Ishikawa (cell line): Measurements from ENCODE around the gene FDXR.

Experiments
- CEBPB ChIP-seq: IDR thresholded peaks from 2 replicates; pipeline ENCODE4 v1.6.1; 2012
- CREB1 ChIP-seq: IDR thresholded peaks from 2 replicates; pipeline ENCODE4 v1.6.1; 2012; ENCODE audit warnings: low read depth
- EGR1 ChIP-seq: IDR thresholded peaks from 2 replicates; pipeline ENCODE4 v1.6.1; 2012
- EP300 ChIP-seq: IDR thresholded peaks from 2 replicates; pipeline ENCODE4 v1.6.1; 2012; ENCODE audit warnings: borderline replicate concordance
- FOXM1 ChIP-seq: IDR thresholded peaks from 2 replicates; pipeline ENCODE4 v1.6.1; 2012; ENCODE audit warnings: low read depth, borderline replicate concordance
- NFIC ChIP-seq: IDR thresholded peaks from 2 replicates; pipeline ENCODE4 v1.6.1; 2012
- RAD21 ChIP-seq: IDR thresholded peaks from 2 replicates; pipeline ENCODE4 v1.6.1; 2012; ENCODE audit warnings: low read depth
- TAF1 ChIP-seq: IDR thresholded peaks from 2 replicates; pipeline ENCODE4 v1.6.1; 2012; ENCODE audit warnings: low read depth, mild to moderate bottlenecking
- TCF12 ChIP-seq: IDR thresholded peaks from 2 replicates; pipeline ENCODE4 v1.6.1; 2012; ENCODE audit warnings: low read depth
- TEAD4 ChIP-seq: IDR thresholded peaks from 2 replicates; pipeline ENCODE4 v1.6.1; 2012
- YY1 ChIP-seq: IDR thresholded peaks from 2 replicates; pipeline ENCODE4 v1.6.1; 2012; ENCODE audit warnings: low read depth
- ZBTB7A ChIP-seq: IDR thresholded peaks from 2 replicates; pipeline ENCODE4 v1.6.1; 2012; ENCODE audit warnings: low read depth
- TF ChIP-seq, protein P1 (sequence below): IDR thresholded peaks from 2 replicates; pipeline ENCODE4 v1.6.1; 2012; ENCODE audit warnings: low read depth, mild to moderate bottlenecking
- TF ChIP-seq, protein P2 (sequence below): IDR thresholded peaks from 2 replicates; pipeline ENCODE4 v1.6.1; 2012
- TF ChIP-seq, protein P3 (sequence below): IDR thresholded peaks from 2 replicates; pipeline ENCODE4 v1.6.1; 2012

FDXR gene

DNA sequence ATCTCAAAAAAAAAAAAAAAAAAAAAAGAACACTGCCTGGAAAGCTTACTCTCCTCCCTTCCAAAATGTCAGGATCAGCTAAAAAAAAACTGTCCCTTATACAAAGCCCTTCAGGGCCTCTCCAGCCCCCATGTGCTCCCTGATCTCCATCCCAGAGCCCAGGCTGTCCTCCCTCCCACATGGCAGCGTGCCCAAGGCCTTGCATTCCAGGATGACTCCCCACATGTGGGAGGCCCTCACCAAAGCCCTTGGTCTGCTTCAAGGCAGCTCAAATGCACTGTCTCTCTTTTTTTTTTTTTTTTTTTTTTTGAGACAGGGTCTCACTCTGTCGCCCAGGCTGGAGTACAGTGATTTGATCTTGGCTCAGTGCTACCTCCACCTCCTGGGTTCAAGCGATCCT, 2.3 kb downstream of the FDXR start:
- TF ChIP-seq FOXM1 (no peak), NFIC (0 out of 2 replicates have a peak, but pooled peaks have one; percentile 10)

- no peak for TF ChIP-seq ZBTB7A
- no peak for TF ChIP-seq CREB1
- no peak for TF ChIP-seq TCF12
- TF ChIP-seq YY1, result no peak
- no peak for TF ChIP-seq NFIC
- TF ChIP-seq, protein P1, sequence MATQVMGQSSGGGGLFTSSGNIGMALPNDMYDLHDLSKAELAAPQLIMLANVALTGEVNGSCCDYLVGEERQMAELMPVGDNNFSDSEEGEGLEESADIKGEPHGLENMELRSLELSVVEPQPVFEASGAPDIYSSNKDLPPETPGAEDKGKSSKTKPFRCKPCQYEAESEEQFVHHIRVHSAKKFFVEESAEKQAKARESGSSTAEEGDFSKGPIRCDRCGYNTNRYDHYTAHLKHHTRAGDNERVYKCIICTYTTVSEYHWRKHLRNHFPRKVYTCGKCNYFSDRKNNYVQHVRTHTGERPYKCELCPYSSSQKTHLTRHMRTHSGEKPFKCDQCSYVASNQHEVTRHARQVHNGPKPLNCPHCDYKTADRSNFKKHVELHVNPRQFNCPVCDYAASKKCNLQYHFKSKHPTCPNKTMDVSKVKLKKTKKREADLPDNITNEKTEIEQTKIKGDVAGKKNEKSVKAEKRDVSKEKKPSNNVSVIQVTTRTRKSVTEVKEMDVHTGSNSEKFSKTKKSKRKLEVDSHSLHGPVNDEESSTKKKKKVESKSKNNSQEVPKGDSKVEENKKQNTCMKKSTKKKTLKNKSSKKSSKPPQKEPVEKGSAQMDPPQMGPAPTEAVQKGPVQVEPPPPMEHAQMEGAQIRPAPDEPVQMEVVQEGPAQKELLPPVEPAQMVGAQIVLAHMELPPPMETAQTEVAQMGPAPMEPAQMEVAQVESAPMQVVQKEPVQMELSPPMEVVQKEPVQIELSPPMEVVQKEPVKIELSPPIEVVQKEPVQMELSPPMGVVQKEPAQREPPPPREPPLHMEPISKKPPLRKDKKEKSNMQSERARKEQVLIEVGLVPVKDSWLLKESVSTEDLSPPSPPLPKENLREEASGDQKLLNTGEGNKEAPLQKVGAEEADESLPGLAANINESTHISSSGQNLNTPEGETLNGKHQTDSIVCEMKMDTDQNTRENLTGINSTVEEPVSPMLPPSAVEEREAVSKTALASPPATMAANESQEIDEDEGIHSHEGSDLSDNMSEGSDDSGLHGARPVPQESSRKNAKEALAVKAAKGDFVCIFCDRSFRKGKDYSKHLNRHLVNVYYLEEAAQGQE, result no peak
- TF ChIP-seq TEAD4, result no peak
- TF ChIP-seq TAF1, result no peak
- TF ChIP-seq EP300, result no peak
- no peak for TF ChIP-seq CEBPB
- TF ChIP-seq, protein P2, sequence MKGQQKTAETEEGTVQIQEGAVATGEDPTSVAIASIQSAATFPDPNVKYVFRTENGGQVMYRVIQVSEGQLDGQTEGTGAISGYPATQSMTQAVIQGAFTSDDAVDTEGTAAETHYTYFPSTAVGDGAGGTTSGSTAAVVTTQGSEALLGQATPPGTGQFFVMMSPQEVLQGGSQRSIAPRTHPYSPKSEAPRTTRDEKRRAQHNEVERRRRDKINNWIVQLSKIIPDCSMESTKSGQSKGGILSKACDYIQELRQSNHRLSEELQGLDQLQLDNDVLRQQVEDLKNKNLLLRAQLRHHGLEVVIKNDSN, result no peak
Measured at GRCh38 chr17:74868908-74869255, 3.9 kb downstream of the FDXR start.

- no peak for TF ChIP-seq CREB1
- TF ChIP-seq EP300, result no peak
- no peak for TF ChIP-seq YY1
- TF ChIP-seq, protein P2, result no peak
- TF ChIP-seq RAD21, result no peak
- TF ChIP-seq, protein P3, sequence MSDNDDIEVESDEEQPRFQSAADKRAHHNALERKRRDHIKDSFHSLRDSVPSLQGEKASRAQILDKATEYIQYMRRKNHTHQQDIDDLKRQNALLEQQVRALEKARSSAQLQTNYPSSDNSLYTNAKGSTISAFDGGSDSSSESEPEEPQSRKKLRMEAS, result no peak
- TF ChIP-seq NFIC, result no peak
- TF ChIP-seq FOXM1, result no peak
Measured at GRCh38 chr17:74868251-74868907, 4.4 kb downstream of the FDXR start.

GRCh38 chr17:74866198-74866835, 6.5 kb downstream of the FDXR start:
- TF ChIP-seq TEAD4 (no peak), CREB1 (no peak)
- TF ChIP-seq, protein P1, result no peak
- TF ChIP-seq, protein P2, result no peak

DNA sequence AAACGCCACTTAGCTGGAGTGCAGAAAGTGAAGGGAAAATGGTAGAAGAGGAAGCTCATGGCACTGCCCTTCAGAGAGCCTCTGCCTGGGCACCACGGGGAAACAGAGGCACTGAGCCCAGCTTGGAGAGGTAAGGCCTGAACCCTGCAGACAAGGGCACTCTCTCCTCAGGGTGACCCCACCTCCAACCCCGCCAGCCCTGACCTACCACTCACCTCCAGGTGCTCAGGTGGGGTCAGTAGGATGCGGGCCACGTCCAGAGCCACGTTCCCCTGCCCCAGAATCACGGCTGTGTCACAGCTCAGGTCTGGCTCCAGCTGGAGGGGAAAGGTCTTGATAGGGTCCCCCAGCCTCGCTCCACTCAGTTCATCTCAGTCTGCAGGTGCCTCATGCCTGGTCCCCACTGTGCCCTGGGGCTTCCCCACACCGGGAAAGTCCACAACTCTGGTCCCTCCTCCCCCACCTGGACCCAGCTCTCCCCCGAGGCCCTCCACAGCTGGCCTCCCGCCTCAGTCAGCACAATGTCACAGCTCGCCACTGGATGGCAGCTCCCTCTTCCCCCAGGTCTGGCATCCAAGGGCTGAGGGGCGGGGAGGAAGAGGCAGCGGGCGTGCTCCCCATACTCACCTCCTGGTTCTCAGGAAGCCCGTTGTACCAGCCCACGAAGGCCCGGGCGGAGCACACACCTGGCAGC, 7.1 kb downstream of the FDXR start:
- no peak for TF ChIP-seq EGR1

DNA sequence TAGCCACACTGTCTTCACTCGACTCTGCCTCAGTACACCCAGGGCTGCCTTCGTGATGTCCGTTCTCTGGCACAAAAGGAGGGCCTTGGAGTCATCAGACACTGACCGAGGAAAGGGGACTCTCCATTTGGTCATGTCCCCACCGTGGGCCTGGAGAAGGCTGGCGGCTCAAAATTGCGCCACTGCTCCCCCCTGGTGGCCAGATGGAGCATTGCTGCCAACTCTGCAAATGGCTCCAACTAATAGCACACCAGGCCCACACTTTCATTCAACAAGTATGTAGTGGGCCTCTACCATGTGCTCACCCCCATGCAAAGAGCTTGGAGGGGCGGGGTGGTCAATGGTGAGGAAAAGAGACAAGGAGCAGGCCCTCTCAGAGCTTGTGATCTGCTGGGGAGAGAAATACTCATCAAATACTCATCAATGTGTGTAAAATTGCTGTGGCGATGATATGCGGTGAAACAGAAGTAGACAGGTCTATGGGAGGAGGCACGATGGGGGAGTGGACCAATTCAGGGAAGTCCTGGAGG, 7.9 kb downstream of the FDXR start:
- peak; percentile 97 for TF ChIP-seq RAD21
- TF ChIP-seq CEBPB, result no peak
- no peak for TF ChIP-seq TCF12
- TF ChIP-seq EP300, result no peak
- TF ChIP-seq, protein P1, result no peak
- TF ChIP-seq YY1, result no peak
- no peak for TF ChIP-seq NFIC
- TF ChIP-seq TEAD4, result no peak
- TF ChIP-seq, protein P3, result no peak
- 0 out of 2 replicates have a peak, but pooled peaks have one; percentile 43 for TF ChIP-seq ZBTB7A
- no peak for TF ChIP-seq CREB1
- TF ChIP-seq, protein P2, result no peak
- TF ChIP-seq TAF1, result no peak
- TF ChIP-seq EGR1, result no peak
